HG03520 (cell line): ENCODE data around the gene UCKL1.
"Not testable (repeated sequence)": the region's sequence is repeated elsewhere in the genome, so short reads cannot be mapped to it uniquely, and the experiment has no call there.

Experiments used
- ATAC-seq: cut with Tn5 transposase; IDR thresholded peaks from one replicate; pipeline ENCODE4 v1.9.1; 2021; ENCODE audit warnings: mild to moderate bottlenecking, moderate library complexity; ENCODE audit not compliant: unreplicated experiment

Gene UCKL1

DNA sequence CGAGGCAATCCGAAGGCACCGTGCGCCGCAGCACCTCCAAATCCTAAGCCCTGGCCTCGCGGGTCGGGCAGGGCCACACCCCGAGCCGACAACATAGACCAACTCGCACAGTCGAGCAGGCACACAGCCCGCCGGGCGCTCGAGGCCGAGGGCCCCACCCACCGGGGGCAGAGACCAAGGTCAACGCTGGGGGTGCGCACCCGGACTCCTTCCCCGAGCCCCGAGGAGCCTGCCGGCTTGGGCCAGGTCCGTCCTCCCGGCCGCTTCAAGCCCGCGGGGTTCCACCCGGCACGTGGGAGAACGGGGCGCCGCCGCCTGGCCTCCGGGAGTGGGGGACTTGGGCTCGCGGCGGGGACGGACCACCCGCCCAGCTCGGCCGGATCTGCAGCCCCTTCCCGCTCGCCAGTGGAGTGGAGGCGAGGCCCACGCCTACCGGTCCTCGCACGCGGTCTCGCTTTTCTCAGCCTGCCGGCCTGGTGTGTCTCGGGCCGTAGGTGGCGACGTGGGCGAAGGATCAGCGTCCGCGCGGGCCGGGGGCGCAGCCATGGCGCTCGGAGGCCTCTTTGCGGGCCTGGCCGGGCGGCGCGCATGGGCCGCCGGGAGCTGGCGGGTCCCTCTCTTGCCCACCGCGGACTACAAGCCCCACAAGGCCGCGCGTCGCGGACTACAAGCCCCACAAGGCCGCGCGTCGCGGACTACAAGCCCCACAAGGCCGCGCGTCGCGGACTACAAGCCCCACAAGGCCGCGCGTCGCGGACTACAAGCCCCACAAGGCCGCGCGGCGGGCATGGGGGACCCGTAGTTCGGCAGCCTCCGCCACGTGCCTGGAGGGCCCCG lies at the start of gene UCKL1:
Gene UCKL1 (minus strand): TSS at position 590 of the 837 bp plus-strand sequence. CDS start 44 bp downstream, at position 546.
- ATAC-seq = peak; percentile 66

DNA sequence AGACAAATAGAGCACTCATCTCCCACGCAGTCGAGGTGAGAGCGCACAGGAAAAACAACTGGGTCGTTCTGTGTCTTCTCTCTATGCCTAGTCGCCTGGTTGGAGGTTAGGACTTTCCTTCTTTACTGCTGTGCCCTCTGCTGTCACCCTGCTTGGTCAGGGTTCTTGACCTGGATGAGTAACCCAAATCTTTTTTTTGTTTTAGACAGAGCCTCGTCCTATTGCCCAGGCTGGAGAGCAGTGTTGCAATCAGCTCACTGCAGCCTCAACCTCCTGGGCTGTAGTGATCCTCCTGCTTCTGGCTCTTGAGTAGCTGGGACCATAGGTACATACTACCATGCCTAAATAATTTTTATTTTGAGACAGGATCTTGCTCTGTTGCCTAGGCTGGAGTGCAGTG lies 49.2 kb upstream of the UCKL1 start:
- ATAC-seq = no peak

DNA sequence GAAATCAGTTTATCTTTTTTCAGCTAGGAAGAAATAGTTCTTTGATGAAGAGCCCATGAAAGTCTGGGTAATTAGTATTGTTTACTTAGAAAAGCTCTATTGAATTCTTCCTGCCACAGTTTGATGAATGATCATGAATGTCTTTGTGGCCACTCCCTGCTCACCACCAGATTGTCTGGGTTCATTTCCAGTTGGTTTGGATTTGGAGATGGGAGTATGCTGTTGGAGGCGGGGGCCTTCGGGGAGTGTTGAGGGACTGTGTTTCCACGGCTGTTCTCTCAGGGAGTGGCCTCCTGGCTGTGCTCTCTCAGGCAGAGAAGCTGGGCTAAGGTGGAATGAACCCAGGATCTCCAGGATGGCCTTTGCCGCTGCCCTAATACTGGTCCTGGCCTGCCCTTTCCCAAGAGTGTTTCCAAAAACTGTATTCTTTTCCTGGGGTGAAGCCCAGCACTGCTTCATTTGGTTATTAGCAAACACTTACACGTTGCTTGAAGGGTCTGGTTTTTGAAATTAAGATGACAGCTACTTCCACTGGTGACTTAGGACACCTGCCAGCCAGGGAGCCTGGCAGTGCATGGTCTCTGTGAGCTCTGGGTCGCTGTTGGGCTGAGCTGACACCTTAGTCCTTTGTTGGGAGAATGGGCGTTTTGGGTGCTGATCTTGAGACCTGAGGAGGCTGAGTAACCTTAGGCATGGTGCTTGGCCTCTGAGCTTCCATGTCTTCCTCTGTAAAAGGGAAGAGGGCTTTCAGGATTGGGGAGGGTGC lies 47.9 kb upstream of the UCKL1 start:
- no peak for ATAC-seq

GRCh38 chr20:64001607-64002011 lies 45.4 kb upstream of the UCKL1 start:
- ATAC-seq = no peak

DNA sequence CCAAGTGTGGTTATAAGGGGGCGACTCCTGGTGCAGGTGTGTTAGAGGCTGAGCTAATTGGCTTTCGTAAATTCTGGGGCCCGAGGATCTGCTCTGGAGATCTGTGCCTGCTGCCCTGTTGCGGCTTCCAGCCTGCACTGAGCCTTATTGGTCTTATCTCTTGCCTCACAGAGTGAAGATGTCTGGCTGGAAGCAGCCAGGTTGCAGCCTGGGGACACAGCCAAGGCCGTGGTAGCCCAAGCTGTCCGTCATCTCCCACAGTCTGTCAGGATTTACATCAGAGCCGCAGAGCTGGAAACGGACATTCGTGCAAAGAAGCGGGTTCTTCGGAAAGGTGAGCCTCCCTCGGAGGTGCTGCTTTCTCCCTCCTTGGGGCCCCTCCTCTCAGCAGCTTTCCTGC lies 44.7 kb upstream of the UCKL1 start:
- no peak for ATAC-seq

GRCh38 chr20:63982937-63983336 lies 26.7 kb upstream of the UCKL1 start:
- ATAC-seq = no peak

DNA sequence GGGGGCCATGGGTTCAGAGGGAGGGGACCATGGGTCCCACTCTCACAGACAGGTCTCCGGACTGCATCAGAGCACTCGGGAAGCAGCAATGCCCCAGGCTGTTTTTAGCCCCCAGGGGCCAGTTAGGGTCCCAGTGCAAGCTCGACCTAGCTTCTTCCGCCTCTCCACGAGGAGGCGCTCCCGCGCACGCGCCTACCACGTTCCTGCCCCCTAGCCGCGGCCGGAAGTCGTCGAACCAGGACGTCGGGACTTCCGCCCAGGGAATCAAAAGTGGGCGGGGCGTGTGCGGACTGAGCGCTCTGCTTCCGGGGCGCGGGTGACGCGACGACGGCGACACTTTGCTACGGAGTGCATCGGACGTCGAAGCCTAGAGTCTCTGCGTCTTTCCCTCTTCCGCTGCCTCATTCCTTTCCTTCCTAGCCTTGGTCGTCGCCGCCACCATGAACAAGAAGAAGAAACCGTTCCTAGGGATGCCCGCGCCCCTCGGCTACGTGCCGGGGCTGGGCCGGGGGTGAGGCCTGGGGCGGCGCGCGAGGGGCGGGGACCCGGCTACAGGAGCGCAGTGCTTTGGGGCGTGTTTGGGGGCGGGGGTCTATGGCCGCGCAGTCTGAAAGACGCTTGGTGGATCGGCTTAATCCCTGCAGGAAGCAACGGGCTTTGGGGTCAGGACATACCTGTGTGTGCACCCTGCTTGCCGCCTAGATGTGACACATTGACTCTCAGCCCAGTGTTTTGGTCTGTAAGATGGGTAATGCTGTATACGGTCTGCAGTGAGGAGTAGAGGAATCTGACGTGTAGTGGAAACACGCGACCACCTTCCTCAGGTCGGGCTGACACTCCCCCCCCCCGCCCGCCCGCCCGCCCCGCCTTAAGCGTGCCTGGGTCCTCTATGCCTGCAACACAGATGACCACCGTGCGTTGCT lies 24.9 kb upstream of the UCKL1 start, which contains the start of gene PRPF6:
Gene PRPF6 (plus strand): TSS at position 327 of the 923 bp plus-strand sequence. CDS start 114 bp downstream, at position 441.
- peak; percentile 49 for ATAC-seq

DNA sequence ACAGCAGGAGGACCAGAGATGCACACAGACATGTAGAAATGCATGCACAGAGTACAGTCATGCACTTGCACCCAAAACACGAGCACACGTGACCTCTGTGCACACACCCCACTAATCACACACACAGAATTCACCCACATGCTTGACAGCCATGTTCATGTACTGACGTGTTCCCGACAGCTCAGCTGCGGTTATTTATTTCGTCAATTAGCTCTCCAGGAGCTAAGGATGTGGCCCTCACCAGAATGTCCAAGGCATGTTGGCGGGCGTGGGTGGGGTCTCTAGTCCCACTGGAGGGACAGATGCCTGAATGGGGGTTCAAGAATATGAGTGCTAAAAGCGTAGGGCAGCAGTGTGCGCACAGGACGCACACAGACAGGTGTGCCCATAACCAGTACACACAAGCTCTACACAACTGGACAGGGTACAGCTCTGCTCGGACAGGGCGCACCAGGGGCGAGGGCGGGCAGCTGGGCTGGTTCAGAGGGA lies 24.1 kb upstream of the UCKL1 start:
- ATAC-seq = peak; percentile 3

GRCh38 chr20:63979557-63980316 lies 23.5 kb upstream of the UCKL1 start, which contains the start of gene SAMD10:
SAMD10 (minus strand) TSS chr20:63979642; CDS start chr20:63979467, 175 bp downstream.
- no peak for ATAC-seq

DNA sequence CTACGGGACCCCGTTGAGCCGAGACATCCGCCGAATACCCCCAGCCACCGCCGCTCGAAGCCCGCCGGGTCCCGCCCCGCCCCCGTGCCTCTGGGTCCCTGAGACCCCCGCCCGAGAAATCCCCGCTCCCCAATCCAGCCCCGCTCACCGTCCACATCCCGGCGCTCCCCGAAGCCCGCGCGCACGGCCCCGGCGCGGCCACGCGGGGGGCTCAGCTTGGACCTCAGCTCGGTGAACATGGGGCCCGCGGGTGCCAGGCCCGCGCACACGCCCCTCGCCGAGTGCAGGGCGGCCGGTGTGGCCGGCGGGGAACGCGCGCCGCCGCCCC lies 23.0 kb upstream of the UCKL1 start:
- no peak for ATAC-seq

GRCh38 chr20:63978319-63979228 lies 22.4 kb upstream of the UCKL1 start:
- no peak for ATAC-seq

DNA sequence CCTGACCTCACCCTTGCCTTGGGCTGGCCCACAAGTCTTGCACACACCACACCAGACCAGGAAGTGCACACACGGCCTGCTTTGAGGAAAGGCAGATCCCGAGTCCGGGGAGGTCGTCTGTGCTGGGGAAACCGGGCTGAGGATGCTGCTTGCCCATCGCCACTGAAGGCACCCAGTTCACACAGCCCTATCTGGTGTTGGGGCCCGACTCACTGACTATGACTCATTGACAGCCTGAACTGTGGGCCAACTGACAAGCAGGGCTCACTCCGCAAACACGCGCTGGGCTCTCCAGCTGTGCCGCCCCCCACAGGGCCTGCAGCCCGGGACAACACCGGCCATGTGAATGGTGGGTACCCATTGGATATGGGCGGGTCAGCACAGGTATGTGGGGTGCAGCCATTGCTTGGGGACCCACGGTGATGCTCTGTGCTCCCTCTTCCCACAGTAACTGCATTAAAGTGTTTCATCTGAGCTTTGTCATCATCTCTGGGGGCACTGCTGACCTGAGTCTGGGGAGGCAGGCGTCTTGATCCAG lies 21.6 kb upstream of the UCKL1 start:
- ATAC-seq = no peak

GRCh38 chr20:63976980-63977738 lies 20.9 kb upstream of the UCKL1 start:
- ATAC-seq = no peak

DNA sequence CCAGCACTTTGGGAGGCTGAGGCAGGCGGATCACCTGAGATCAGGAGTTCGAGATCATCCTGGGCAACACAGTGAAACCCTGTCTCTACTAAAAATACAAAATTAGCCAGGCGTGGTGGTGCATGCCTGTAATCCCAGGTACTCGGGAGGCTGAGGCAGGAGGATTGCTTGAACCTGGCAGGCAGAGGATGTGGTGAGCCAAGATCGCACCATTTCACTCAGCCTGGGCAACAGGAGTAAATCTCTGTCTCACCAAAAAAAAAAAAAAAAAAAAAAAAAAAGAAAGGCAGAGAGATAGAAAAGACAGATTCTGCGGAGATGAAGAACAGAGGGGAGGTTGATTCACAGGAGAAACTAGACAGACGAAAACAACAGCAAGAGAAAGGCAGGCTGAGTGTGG lies 20.3 kb upstream of the UCKL1 start:
- ATAC-seq = not testable (repeated sequence)

DNA sequence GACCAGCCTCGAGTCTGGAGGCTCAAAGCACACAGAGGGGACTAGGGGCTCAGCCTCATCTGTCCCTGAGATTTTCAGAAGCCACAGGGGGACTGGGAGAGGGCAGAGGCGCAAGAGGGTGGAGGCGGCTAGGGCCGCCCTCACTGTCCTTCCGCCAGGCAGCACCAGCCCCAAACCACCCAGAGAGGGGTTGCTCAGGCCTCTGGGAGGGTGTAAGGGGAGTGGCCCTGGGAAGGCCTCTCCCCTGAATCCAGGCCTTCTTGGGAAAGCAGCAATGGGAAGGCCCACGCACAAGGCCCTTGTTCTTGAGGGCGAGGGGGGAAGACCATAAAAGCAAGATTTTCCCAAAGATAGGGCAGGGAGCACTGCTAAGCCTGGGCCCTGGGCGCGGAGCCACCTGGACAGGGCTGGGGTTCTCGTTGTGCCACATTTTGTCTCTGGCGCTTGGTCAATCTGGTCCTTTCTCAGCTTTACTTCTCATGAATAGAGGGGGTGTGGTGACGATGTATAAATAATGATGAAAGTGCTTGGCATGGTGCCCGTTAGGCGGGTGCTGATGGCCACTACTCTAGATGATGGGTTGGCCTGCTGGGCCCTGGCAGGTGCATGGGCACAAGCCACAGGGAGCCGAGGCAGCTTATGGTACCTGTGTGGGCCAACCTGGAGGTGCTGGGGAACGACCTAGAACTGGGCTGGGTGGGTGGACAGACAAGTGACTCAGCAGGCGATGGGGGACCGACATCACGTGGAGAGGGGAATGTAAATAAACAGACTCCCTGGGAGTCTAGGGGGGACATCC lies 18.4 kb upstream of the UCKL1 start:
- ATAC-seq = no peak

DNA sequence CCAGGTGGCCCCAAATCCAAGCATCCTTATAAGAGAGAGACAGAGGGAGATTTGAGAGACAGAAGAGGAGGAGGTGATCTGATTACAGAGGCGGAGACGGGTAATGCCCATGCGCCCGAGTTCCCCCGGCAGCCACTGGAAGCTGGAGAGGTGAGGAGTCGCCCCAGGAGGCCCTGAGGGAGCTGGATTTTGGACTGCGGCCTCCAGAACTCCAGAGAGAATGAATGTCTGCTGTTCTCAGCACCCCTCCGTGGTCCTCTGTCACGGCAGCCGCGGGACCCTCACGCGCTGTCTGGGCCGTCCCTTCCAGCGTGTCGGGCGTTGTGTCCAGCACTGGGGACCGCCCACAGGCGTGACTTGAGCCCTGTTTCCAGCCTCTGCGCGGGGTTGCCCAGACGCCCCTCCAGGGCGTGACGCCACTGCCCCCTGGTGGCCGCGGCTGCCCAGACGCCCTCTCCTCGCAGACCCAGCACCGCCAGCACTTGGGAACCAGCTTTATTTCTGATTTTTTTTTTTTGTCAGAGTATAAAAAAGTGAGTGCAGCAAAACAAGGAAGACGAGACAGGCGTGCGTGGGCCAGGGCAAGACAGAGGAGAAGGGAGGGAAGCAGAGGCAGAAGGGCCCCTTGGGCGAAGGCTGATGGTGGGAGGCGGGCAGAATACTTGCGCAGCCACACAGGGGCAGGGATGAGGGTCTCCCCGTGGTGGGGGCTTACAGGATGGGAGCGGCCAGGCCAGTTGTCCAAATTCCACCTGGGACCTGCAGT lies 17.6 kb upstream of the UCKL1 start:
- ATAC-seq = no peak

- no peak for ATAC-seq
These were observed 16.9 kb upstream of the UCKL1 start for GRCh38 chr20:63973160-63973479.
